ENCODE results near the gene EXOSC7.

Gene EXOSC7

GRCh38 chr3:45011756-45012508 lies 35.9 kb downstream of the EXOSC7 start:
- no peak for DNase-seq (ENCODE audit: low read depth, low spot score)
- Histone ChIP-seq H3K9ac (ENCODE audit: insufficient read length, low read depth) (no peak overlapping the region), H3K36me3 (ENCODE audit: insufficient read depth, insufficient read length, low read length) (peaks cover 77% of the 10 kb centered on the region), H3K4me3 (ENCODE audit: insufficient read length, low read depth) (no peak overlapping the region), H3K9me3 (ENCODE audit: insufficient read depth, low read length) (no peaks in the 10 kb centered on the region), H3K4me1 (ENCODE audit: insufficient read depth, insufficient read length) (peaks cover 14% of the 10 kb centered on the region), H3K27me3 (ENCODE audit: insufficient read depth, insufficient read length) (no peaks in the 10 kb centered on the region)
- no peak for TF ChIP-seq YY1 (IDR thresholded peaks at IDR 0.05; ENCODE audit: insufficient read depth, insufficient read length)
- no peak for TF ChIP-seq ZNF274 (IDR thresholded peaks at IDR 0.05; ENCODE audit: low read depth, low read length)
- no peak for TF ChIP-seq SUZ12 (IDR thresholded peaks at IDR 0.05; ENCODE audit: extremely low read depth, insufficient read depth, insufficient read length)

- no peak overlapping the region for H3K4me3 ChIP-seq (ENCODE audit: insufficient read length, low read depth)
- H3K9ac ChIP-seq (ENCODE audit: insufficient read length, low read depth), result no peak overlapping the region
- H3K9me3 ChIP-seq (ENCODE audit: insufficient read depth, low read length), result no peaks in the 10 kb centered on the region
- H3K36me3 ChIP-seq (ENCODE audit: insufficient read depth, insufficient read length, low read length), result peaks cover 71% of the 10 kb centered on the region
- no peak for DNase-seq (ENCODE audit: low read depth, low spot score)
- no peak for TF ChIP-seq SUZ12 (IDR thresholded peaks at IDR 0.05; ENCODE audit: extremely low read depth, insufficient read depth, insufficient read length)
- peaks cover 14% of the 10 kb centered on the region for H3K4me1 ChIP-seq (ENCODE audit: insufficient read depth, insufficient read length)
- H3K27me3 ChIP-seq (ENCODE audit: insufficient read depth, insufficient read length), result no peaks in the 10 kb centered on the region
Measured at GRCh38 chr3:45012577-45012976, 36.5 kb downstream of the EXOSC7 start.

GRCh38 chr3:45016916-45017315 lies 40.9 kb downstream of the EXOSC7 start:
- Histone ChIP-seq H3K4me1 (ENCODE audit: insufficient read depth, insufficient read length) (peaks cover 14% of the 10 kb centered on the region), H3K4me3 (ENCODE audit: insufficient read length, low read depth) (no peak overlapping the region), H3K9me3 (ENCODE audit: insufficient read depth, low read length) (no peaks in the 10 kb centered on the region), H3K36me3 (ENCODE audit: insufficient read depth, insufficient read length, low read length) (peaks cover 45% of the 10 kb centered on the region), H3K9ac (ENCODE audit: insufficient read length, low read depth) (no peak overlapping the region), H3K27me3 (ENCODE audit: insufficient read depth, insufficient read length) (no peaks in the 10 kb centered on the region)
- TF ChIP-seq ZNF274 (IDR thresholded peaks at IDR 0.05; ENCODE audit: low read depth, low read length), result no peak
- TF ChIP-seq YY1 (IDR thresholded peaks at IDR 0.05; ENCODE audit: insufficient read depth, insufficient read length), result no peak
- TF ChIP-seq SUZ12 (IDR thresholded peaks at IDR 0.05; ENCODE audit: extremely low read depth, insufficient read depth, insufficient read length), result no peak
- DNase-seq (ENCODE audit: low read depth, low spot score), result no peak

GRCh38 chr3:45017821-45018220 lies 41.8 kb downstream of the EXOSC7 start:
- H3K9me3 ChIP-seq (ENCODE audit: insufficient read depth, low read length), result no peaks in the 10 kb centered on the region
- H3K9ac ChIP-seq (ENCODE audit: insufficient read length, low read depth), result no peak overlapping the region
- TF ChIP-seq YY1 (IDR thresholded peaks at IDR 0.05; ENCODE audit: insufficient read depth, insufficient read length) (no peak), ZNF274 (IDR thresholded peaks at IDR 0.05; ENCODE audit: low read depth, low read length) (no peak), SUZ12 (IDR thresholded peaks at IDR 0.05; ENCODE audit: extremely low read depth, insufficient read depth, insufficient read length) (no peak)
- H3K4me1 ChIP-seq (ENCODE audit: insufficient read depth, insufficient read length), result peaks cover 14% of the 10 kb centered on the region
- no peak overlapping the region for H3K4me3 ChIP-seq (ENCODE audit: insufficient read length, low read depth)
- peaks cover 37% of the 10 kb centered on the region for H3K36me3 ChIP-seq (ENCODE audit: insufficient read depth, insufficient read length, low read length)
- H3K27me3 ChIP-seq (ENCODE audit: insufficient read depth, insufficient read length), result no peaks in the 10 kb centered on the region
- no peak for DNase-seq (ENCODE audit: low read depth, low spot score)

GRCh38 chr3:45020534-45020933 lies 44.5 kb downstream of the EXOSC7 start:
- Histone ChIP-seq H3K4me1 (ENCODE audit: insufficient read depth, insufficient read length) (peaks cover 11% of the 10 kb centered on the region), H3K4me3 (ENCODE audit: insufficient read length, low read depth) (no peak overlapping the region), H3K9me3 (ENCODE audit: insufficient read depth, low read length) (no peaks in the 10 kb centered on the region), H3K9ac (ENCODE audit: insufficient read length, low read depth) (no peak overlapping the region), H3K27me3 (ENCODE audit: insufficient read depth, insufficient read length) (no peaks in the 10 kb centered on the region), H3K36me3 (ENCODE audit: insufficient read depth, insufficient read length, low read length) (peaks cover 11% of the 10 kb centered on the region)
- TF ChIP-seq YY1 (IDR thresholded peaks at IDR 0.05; ENCODE audit: insufficient read depth, insufficient read length) (no peak), ZNF274 (IDR thresholded peaks at IDR 0.05; ENCODE audit: low read depth, low read length) (no peak), SUZ12 (IDR thresholded peaks at IDR 0.05; ENCODE audit: extremely low read depth, insufficient read depth, insufficient read length) (no peak)
- DNase-seq (ENCODE audit: low read depth, low spot score), result no peak

GRCh38 chr3:45021524-45022297 lies 45.7 kb downstream of the EXOSC7 start:
- Histone ChIP-seq H3K9me3 (ENCODE audit: insufficient read depth, low read length) (no peaks in the 10 kb centered on the region), H3K4me3 (ENCODE audit: insufficient read length, low read depth) (no peak overlapping the region), H3K9ac (ENCODE audit: insufficient read length, low read depth) (no peak overlapping the region), H3K36me3 (ENCODE audit: insufficient read depth, insufficient read length, low read length) (peaks cover 6% of the 10 kb centered on the region), H3K4me1 (ENCODE audit: insufficient read depth, insufficient read length) (peaks cover under 1% of the 10 kb centered on the region), H3K27me3 (ENCODE audit: insufficient read depth, insufficient read length) (no peaks in the 10 kb centered on the region)
- DNase-seq (ENCODE audit: low read depth, low spot score), result no peak
- TF ChIP-seq YY1 (IDR thresholded peaks at IDR 0.05; ENCODE audit: insufficient read depth, insufficient read length), result no peak
- no peak for TF ChIP-seq ZNF274 (IDR thresholded peaks at IDR 0.05; ENCODE audit: low read depth, low read length)
- TF ChIP-seq SUZ12 (IDR thresholded peaks at IDR 0.05; ENCODE audit: extremely low read depth, insufficient read depth, insufficient read length), result no peak

- Histone ChIP-seq H3K4me1 (ENCODE audit: insufficient read depth, insufficient read length) (no peaks in the 10 kb centered on the region), H3K27me3 (ENCODE audit: insufficient read depth, insufficient read length) (no peaks in the 10 kb centered on the region), H3K9me3 (ENCODE audit: insufficient read depth, low read length) (no peaks in the 10 kb centered on the region), H3K9ac (ENCODE audit: insufficient read length, low read depth) (no peak overlapping the region), H3K4me3 (ENCODE audit: insufficient read length, low read depth) (no peak overlapping the region), H3K36me3 (ENCODE audit: insufficient read depth, insufficient read length, low read length) (no peaks in the 10 kb centered on the region)
- TF ChIP-seq ZNF274 (IDR thresholded peaks at IDR 0.05; ENCODE audit: low read depth, low read length) (no peak), YY1 (IDR thresholded peaks at IDR 0.05; ENCODE audit: insufficient read depth, insufficient read length) (no peak), SUZ12 (IDR thresholded peaks at IDR 0.05; ENCODE audit: extremely low read depth, insufficient read depth, insufficient read length) (no peak)
- DNase-seq (ENCODE audit: low read depth, low spot score), result no peak
Measured at GRCh38 chr3:45023675-45024074, 47.6 kb downstream of the EXOSC7 start.
